Activated CD4-positive, CD25-positive, alpha-beta regulatory T cell treated with anti-CD3 and anti-CD28 coated beads, Interleukin-2, amount 50 U/mL, for 24 hours (primary cell): ENCODE measurements around the gene BMPR1B.

Experiments
- ATAC-seq, 2 donors: fragments of 150-1000 bp; cut with Tn5 transposase; one replicate each; pipeline ENCODE4 v1.10.0; 2021; ENCODE audit warnings: mild to moderate bottlenecking in 1 of 2, moderate library complexity in 1 of 2

The BMPR1B gene

DNA sequence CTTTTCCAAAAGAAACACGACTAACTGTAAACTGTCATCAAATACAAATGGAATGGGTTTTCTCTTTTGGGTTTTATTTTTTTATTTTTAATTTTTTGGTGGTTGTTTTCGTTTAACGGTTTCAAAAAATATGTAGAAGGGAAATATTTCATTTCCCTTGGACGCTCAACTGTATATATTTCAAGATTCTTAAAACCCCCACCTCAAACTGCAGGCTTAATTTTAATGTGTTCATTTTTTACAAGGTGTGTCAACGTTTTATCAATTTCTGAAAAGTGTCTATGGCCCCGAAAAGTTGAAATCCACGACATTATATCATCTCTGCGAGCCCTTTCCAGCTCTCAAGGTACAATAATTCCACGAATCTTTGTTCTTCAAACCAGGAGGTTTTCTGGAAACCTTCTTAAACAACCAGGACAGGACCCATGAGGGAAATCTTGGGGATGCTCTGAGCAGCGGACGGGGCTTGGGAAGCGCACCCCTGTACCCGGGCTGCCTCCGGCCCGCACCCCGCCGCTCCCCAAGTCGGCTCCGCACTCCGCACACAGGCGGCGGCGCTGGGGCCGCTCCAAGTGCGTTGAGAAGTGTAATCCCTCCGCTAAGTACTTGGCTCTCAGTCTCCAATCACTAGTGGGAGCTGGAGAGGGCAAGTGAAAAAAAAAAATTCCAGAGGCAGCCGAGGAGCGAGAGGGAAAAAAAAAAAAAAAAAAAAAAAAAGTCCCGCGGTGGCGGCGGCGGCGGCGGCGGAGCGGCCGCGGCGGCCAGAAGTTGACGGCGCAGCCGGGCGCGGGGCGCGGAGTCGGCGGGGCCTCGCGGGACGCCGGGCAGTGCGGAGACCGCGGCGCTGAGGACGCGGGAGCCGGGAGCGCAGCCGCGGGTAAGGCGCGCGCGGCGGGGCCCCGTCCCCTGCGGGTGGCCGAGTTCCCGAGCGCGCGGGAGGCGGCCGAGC is at the start of gene BMPR1B:
TSS of gene BMPR1B (plus strand) at position 764 of the 949 bp plus-strand sequence. CDS start 346,470 bp downstream, outside the sequence.
- ATAC-seq = no peak

DNA sequence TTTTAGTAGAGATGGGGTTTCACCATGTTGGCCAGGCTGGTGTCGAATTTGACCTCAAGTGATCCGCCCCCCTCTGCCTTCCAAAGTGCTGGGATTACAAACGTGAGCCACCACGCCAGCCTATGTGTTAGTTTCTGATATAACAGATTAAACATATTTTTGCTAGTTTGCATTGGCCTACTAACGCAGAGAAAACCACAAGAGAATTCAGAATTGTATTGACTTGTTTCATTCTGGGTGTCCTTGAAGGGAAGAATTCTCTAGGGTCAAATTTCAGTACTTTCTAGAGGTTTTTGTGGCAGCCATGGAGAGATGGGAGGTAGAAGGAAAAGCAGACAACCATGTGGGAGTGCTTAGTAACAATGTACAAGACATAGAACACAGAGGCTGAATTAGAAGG is 46.1 kb upstream of the BMPR1B start:
- ATAC-seq = no peak

DNA sequence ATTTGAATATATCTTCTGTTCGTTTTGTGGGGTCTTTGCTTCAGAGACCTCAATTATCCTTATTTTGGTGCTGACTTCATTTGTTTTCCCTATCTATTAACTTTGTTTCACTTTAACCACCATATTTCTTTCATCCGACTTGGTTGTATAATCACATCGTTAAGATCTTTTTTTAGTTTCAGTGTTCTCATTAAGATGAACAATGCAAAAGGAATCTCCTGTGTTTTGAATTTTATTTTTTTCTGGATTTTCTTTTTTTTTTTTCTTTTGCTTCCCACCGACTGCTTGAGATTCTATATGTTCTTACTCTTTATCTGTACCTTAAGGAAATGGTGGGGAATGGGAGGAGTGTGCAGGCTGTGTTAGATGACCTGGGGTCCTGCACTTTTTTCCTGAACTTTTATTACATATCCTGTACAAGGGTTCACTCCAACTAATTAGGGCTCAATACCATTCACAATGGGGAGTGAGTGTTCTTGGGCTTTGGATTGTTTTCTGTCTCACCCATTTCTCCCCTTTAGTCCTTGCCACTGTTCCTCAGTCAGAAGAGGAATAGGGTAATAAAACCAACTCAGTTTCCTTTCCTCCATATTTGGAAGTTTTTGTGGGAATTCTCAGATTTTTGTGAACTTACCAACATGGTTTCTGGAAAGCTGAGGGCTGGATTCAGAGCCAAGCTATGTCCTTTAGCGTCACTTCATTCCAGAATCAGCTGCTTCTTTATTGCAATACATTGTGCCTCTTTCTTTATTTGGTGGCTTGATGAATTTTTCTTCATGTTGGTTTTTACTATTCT is 43.2 kb upstream of the BMPR1B start:
- ATAC-seq = no peak

DNA sequence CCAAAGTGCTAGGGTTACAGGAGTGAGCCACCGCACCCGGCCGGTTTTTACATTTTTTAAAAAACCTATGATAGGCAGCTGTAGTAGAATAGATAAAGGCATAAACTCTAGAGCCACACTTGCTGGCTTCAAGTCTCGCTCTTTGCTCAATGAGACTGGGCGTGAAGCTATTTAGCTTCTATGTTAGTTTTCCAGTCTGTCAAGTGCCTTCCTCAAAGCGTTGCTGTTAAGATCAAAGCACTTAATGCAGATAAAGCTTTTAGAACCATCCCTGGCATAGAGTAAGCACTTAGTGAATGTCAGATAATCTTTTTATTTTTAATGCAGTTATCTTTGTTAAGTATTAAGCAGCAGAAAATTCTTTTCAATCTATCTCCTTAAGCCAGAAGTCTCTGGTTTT is 42.0 kb upstream of the BMPR1B start:
- no peak for ATAC-seq

DNA sequence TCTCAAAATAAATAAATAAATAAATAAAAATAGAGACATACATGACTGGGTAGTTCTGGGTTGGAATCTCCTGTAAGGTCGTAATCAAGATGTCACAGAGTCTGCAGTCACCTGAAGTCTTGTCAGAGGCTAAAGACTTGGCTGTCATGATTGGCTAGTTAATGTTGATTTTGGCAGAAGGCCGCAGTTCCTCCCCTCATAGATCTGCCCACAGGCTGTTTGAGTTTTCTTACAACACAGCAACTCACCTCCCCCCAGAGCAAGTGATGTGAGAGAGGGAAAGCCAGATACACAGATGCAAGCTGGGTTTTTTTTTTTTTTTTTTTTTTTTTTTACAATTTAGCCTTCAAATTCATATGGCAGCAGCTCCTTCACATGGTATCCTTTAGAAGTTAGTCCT is 36.4 kb upstream of the BMPR1B start:
- ATAC-seq = no peak

DNA sequence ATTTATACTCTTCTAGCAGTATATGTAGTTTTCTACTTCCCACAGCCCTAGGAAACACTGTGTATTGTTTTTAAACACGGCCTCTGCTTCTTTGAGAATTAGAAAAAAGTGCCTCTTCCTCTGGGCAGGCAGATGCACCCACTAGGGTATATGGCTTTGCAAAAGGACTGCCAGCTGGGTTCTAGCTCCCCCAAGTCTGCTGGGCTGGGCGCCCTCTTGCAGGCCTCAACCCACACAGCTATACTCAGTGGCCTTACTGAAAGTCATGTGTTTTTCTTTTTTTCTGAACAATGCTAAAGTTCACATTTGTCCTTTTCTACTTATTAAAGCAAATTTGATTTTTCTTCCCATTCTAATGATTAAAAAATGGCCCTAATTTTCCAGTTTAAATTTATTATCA is 35.5 kb upstream of the BMPR1B start:
- ATAC-seq = no peak

DNA sequence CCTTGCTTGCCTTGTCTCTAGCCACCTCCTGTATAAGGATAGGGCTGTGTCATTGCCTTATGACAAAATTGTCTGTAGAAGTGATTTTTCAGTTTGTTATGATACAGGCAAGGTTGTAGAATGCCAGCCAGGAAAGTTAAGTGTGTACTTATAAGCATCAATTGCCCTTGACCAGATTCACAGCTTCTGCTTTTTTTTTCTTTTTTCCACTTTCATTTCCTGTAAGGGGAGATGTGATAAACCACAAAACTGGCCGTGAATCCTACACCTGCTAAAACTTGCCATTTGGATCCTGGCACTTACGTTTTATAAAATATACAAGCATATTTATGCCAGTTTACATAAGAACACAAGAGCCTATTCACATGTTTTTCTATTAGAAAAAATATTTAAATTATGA is 35.0 kb upstream of the BMPR1B start:
- no peak for ATAC-seq

DNA sequence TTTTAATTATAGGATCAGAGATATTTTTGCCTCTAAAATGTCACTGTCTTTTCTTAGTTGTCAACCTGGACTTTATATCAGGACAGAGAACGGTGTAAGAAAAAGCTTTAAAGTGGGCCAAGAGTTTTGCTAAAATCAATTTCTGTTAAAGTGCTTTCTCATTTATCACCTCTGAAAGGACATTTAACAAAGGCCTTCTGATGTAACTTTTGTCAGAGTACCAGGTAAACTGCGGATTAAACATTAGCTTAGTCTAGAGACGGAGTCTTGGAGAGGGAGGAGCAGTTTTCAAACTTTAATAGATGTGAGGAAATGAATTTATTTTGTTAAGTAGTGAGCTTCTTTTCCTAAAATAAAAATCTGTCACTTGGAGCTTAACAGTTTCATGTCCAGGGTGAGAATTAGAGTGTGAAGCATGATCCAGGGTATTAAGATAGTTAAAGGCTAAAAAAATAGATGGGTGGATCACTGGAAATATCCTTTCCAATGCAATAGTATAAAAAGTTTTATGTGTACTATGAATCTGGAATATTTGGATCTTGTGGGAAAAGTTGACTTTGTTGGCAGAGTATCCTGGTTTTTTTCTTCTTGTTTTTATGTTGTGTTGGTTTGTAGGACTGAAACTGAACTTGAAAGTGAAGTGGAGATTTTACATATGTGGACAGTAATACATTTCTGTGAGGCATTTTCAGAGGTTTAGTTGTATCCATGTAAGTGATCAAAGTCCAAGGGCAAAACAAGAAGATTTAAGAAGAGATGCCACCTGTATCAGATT is 33.6 kb upstream of the BMPR1B start:
- no peak for ATAC-seq

DNA sequence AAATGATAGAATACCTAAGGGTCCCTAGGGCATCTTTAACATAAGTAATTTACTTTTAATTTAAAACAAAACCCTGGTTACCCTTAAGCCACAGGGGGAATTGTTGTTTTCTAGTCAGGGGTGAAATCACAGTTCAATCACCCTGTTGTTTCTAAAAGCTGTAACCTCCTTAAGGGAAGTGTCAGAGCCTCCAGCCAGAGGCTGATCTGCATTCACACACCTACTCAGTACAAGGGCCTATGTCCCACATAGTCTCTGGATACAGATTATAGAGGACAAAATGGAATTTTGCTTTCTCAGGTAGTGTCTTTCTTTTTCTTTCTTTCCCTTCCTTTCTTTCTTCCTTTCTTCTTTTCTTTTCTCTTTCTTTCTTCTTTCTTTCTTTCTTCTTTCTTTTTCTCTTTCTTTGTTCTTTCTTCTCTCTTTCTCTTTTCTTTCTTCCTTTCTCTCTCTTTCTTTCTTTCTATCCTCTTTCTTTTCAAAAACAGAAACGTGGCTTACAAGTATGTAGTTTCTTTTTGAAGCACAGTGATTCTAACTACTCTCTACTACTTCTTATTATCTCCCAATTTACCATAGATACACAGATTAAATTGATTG is 31.1 kb upstream of the BMPR1B start:
- no peak for ATAC-seq

DNA sequence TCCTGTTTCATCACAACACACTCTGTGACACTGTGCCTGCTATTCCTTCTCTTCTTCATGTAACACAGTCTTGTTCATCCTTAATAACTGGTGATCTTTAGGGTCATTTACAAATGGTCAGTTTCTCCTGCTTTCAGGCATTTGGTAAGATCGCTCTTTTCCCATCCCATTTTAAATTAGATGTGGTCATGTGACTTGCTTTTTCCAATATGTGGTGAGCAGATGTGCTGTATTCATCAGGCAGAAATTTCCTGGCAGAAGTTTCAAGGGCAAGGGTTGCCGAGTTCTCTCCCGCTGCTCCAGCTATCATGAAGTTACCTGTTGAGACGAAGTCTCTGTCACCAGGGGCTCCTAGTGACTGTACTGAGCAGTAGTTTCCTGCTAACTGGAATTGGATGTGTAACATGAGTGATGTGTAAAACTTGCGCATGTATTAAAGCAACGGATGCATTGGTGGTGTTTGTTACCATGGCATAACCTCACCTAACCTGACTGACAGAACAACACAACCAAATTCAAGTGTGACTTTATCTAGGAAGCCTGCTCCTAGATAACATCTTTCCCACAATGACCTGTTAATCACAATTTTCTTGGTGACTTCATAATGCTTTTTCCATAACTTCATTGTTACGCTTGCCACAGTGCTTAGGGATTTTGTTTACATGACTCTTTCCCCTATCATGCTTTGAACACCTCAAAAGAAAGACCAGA is 29.5 kb upstream of the BMPR1B start:
- ATAC-seq = no peak

DNA sequence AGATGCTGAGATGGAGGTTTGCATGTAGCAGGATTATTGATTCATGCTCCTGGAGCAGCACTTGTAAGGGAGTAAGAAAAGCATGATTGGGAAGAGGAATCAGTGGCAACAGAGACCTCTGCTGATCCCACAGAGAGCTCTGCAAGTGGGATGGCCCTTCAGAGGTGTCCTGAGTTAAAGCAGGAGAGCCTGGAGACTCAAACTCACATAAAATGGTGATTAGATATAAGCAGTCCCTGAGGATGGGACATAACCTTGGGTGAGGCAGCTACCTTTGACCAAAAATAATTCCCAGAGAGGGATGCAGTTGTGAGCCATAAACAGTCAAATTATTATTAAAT is 25.4 kb upstream of the BMPR1B start:
- no peak for ATAC-seq

DNA sequence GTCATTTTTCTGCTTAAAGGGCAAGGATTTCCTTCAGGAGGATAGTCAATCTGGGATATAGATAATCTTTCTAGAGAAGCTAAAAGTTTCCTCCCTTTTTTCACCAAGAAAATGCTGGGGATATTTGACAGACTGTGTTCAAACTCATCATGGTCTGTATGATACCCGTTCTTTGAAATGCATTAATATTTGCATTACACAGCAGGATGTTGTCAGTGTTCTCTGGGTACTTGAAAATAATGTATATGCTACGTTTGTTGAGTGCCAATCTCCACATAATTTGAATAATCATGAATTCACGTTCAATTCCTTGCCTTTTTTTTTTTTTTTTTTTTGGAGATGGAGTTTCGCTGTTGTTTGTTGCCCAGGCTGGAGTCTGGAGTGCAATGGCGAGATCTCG is 18.0 kb upstream of the BMPR1B start:
- ATAC-seq = no peak

DNA sequence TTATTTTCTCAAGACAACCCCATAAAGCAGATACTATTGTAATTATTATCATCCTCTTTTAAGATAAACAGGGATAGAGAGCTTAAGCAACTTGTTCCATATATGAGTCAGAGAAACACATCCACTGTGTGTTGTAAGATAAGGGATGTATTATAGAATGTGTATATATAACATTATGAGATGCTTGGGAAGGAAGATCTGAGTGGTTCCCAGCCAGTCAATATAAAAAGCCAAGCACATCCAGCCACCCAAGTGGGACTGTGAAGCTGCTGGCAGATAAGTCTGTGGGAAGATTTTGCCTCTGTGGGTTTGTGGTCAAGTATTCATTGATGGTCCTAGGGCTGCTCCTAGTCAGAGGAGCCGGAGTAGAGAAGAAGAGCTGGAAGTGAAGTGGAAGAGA is 16.5 kb upstream of the BMPR1B start:
- ATAC-seq = no peak

DNA sequence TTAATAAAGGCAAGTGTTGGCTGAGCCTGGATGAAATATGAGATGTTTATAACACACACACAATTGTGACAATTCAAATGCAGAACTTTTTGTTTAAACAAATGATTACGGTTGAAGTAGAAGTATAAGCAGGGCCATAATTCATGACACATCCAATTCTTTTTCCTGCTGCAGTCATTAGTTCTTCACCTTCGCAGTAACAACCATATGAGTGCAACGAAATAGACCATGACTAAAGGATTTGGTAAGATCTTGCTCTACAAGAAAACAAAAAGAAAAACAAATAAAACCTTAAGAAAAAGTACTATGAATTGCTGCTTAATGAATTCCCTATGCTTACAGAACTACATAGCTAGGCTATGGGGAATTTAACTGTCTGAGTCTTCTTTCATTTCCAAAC is 13.9 kb upstream of the BMPR1B start:
- no peak for ATAC-seq

DNA sequence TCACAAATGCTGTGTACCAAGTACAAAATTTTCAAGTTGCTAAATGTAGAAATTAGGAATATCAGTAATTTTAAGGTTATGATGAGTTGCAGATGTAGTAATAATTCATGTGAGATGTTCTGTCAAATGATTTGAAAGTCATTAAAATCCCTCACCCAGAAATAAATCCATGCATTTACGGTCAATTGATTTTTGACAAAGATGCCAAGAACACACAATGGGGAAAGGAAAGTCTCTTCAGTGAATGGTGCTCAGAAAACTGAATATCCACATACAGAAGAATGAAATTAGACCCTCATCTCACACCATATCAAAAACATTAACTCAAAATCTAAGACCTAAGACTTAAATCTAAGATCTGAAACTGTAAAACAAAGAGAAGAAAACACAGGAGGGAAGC is 12.9 kb upstream of the BMPR1B start:
- no peak for ATAC-seq

DNA sequence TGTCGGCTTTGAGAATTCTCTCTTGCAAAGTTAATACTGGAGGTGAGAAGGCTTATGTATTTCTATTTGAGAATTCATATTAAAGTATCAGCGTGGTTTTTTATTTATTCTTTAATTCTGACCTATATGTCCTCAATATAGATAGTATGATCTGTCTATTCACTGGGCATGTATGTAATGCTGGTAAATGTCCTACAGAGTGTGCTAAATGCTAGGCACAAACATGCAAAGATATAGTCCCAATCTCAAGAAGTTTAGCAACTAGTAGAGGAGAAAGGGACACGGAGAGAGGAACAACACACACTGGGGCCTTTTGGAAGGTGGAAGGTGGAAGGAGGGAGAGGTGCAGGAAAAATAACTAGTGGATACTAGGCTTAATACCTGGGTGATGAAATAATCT is 11.0 kb upstream of the BMPR1B start:
- ATAC-seq = no peak

DNA sequence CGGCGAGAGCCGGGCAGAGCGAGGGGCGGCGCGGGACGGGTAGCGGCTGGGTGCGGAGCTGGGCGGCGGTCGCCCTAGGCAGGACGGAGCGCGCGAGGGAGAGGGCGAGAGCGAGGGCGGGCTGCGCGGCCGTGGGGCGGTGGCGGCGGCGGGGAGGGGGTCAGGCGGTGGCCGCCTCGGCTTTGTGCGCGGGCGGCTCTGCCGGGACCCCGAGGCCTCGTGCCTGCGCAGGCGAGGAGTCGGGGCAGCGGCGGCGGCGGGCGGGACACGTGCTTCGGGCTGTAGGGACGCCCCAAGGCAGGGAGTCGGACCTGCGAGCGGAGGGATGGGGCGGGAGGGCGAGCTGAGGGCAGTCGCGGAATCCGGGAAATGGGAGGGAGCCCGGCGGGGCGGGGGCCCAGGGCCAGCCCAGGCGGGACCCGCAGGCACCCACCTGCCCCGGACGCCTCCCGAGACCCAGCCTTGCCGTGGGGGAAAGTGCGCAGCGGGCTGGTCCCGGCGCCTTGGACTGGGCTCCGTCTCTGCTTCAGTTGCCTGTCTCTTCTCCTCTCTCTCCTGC is 465 bp downstream of the BMPR1B start:
- ATAC-seq = peak in 1 of 2 donors; percentile 20

DNA sequence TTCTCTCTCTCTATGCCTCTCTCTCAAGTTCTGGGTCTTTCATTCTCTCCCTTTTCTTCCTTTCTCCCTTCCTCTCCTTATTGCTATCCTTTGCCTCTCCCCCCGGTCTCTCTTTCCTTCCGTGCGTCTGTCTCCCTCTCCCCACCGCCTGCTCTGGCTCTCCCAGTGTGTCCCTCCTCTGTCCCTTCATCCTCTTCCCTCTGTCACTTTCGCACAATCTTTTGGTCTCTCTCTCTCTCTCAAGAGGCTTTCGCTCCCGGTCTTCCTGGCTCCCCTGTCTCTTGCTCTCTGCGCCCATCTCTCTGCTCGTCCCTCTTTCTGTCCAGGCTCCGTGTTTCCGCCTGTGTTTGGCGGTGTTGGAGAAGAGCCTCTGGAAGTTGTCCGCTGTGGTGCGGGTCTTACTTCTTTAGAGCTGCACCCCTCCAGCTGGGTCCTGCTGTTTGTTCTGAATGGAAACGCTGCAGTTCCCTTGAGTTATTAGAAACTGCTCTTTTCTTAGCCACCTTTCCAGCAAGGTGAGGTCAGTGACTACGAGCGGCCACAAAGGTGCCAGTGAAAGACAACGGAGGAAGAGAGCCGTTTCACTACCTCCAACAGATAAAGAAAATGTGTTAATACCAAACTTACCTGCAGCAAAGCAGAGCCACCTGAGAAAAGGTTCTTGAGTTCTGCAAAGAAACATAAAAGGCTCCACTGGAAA is 1.1 kb downstream of the BMPR1B start:
- no peak for ATAC-seq

DNA sequence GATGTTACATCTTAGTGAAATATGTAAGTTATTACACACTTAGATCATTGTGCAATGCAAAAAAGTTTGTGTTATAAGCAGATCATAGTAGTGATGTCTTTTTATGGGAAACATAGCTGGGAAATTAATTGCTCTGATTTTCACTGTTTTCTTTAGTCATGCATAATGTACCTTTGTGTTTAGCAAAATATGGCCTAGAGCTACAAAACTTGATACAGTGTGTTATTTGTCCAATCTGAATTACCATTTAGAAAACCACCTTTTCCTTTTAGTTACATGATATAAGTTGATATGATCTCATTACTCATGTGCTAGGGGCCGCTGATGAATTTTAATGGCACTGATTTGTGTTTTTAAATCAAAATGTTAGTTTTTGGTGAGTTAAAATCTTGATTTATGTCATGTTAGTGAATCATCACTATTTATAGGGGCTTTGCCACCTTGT is 2.0 kb downstream of the BMPR1B start:
- ATAC-seq = no peak

DNA sequence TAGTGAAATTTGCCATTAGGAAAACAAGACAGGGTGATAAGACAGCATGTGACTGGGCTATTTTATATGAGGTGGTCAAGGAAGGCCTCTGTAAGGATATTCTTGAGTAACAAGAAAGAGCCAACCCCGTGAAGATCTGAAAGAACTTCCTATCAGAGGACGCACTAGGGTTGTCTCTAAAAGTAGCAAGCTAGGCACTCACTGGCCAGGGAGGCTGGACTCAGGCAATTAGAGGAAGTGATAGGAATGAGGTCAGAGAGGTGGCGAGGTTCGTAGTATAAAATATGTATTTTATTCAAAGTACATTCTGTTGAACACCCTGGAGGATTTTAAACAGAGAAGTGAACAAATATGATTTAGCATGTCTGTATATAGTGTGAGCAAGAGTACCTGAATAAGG is 4.6 kb downstream of the BMPR1B start:
- no peak for ATAC-seq

DNA sequence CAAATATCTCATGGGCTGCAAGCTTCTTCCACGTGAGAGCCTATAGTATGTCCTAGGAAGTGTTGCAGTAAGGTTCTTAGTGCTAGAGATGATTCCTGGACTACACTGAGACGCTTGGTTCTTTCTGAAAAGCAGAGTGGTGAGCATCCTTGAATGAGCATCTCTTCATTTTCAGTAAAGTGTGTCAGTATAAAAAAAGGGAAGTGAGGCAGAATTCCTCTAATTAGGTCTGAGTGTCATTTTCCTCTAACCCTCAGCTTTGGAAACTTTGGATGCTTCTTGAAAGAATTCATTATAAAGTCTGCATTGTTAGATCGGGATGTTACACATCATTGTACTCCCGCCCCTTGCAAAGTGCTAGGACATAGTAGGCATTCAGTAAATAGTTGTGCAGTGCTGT is 5.2 kb downstream of the BMPR1B start:
- ATAC-seq = no peak
